Endothelial cell of umbilical vein (primary cell): ENCODE measurements around the gene CCNI. TPM values are rescaled to one million over a fixed set of nuclear protein-coding genes. Genes with fewer than 3 reads are reported as not detected.

Experiments
- BruUV-seq: library from RNA; stranded (reverse); fragments of 400-500 nt; replicated peaks from 2 replicates; lab custom pipeline; 2021; lab: Mats Ljungman, UMichigan
- CTCF ChIA-PET: fragments of 300-600, 350-600 bp; sonication (Branson Sonifier 250); formaldehyde crosslinking; loops from one replicate; lab custom pipeline; 2021; ENCODE audit warnings: antibody characterized with exemption, inconsistent platforms; lab: Charles Lee
- POLR2A ChIA-PET: fragments of 300-600, 350-600 bp; sonication (Branson Sonifier 250); formaldehyde crosslinking; loops from one replicate; lab custom pipeline; 2021; ENCODE audit warnings: antibody characterized with exemption, inconsistent platforms; lab: Charles Lee
- DNase-seq: peaks from one replicate; pipeline ENCODE4 v3.0.0-alpha.2; 2011; ENCODE audit warnings: low read depth, low spot score
- FAIRE-seq: peaks from 2 replicates; lab custom pipeline; 2011; peaks lifted over from hg19 to GRCh38; lab: Jason Lieb, UNC
- H2AFZ ChIP-seq: 2 replicates; pipeline ENCODE4 v1.6.0; 2012; ENCODE audit warnings: low read depth, low read length, control low read depth, inconsistent platforms
- H3K27ac ChIP-seq: 2 replicates; pipeline ENCODE4 v1.5.1; 2011; ENCODE audit warnings: low read depth, mild to moderate bottlenecking, control low read depth, low read length, moderate library complexity; ENCODE audit not compliant: insufficient read depth
- H3K27me3 ChIP-seq, 2 experiments: 2 replicates each; pipeline versions ENCODE4 v1.6.0 to v1.6.1; 2011; ENCODE audit warnings: low read length in 2 of 2, mixed read lengths in 1 of 2; ENCODE audit not compliant: control insufficient read depth in 2 of 2, insufficient read depth in 2 of 2
- H3K36me3 ChIP-seq, 2 experiments: 2 replicates in 1 of 2; 3 replicates in 1 of 2; pipeline ENCODE4 v1.5.1; 2011; ENCODE audit warnings: low read length in 2 of 2, mild to moderate bottlenecking in 1 of 2, moderate library complexity in 1 of 2; ENCODE audit not compliant: control insufficient read depth in 2 of 2, insufficient read depth in 2 of 2; ENCODE audit errors: extremely low read depth in 1 of 2
- H3K4me1 ChIP-seq: 3 replicates; pipeline ENCODE4 v1.5.1; 2011; ENCODE audit warnings: mild to moderate bottlenecking, low read length; ENCODE audit not compliant: control insufficient read depth, insufficient read depth; ENCODE audit errors: extremely low read depth
- H3K4me2 ChIP-seq: 2 replicates; pipeline ENCODE4 v1.6.1; 2011; ENCODE audit warnings: low read length, control low read depth, mixed read lengths; ENCODE audit not compliant: insufficient read depth
- H3K4me3 ChIP-seq, 3 experiments: fragments of 200-600 bp in 1 of 3; sonication (generic), shearing (Covaris generic) in 1 of 3; replicated peaks in 1 of 3; 2 replicates each; pipeline ENCODE4 v1.5.1; 2011 to 2016; ENCODE audit warnings: control low read depth in 3 of 3, low read length in 3 of 3, mild to moderate bottlenecking in 2 of 3, inconsistent platforms in 1 of 3, low read depth in 1 of 3, moderate library complexity in 1 of 3; ENCODE audit not compliant: insufficient read depth in 1 of 3
- H3K79me2 ChIP-seq: 2 replicates; pipeline ENCODE4 v1.6.0; 2012; ENCODE audit warnings: low read length, inconsistent platforms; ENCODE audit not compliant: control insufficient read depth, insufficient read depth
- H3K9ac ChIP-seq: replicated peaks from 2 replicates; pipeline ENCODE3; 2011; ENCODE audit warnings: low read length, control low read depth; ENCODE audit not compliant: insufficient read depth; ENCODE audit errors: extremely low read depth
- H3K9me1 ChIP-seq: replicated peaks from 3 replicates; pipeline ENCODE4 v1.6.0; 2011; ENCODE audit warnings: mild to moderate bottlenecking, low read length; ENCODE audit not compliant: control insufficient read depth, insufficient read depth; ENCODE audit errors: extremely low read depth
- H3K9me3 ChIP-seq: replicated peaks from 2 replicates; pipeline ENCODE4 v1.5.1; 2012; ENCODE audit warnings: low read length, inconsistent platforms; ENCODE audit not compliant: control insufficient read depth, insufficient read depth
- H4K20me1 ChIP-seq: replicated peaks from 2 replicates; pipeline ENCODE3; 2011; ENCODE audit warnings: mild to moderate bottlenecking, low read length; ENCODE audit not compliant: control insufficient read depth, insufficient read depth; ENCODE audit errors: extremely low read depth
- CTCF ChIP-seq, 2 donors: IDR thresholded peaks; 1 replicate in 1 of 2; 2 replicates in 1 of 2; pipeline ENCODE4 v1.5.1; 2011; ENCODE audit warnings: low read length in 2 of 2, mild to moderate bottlenecking in 2 of 2, moderate library complexity in 2 of 2, control low read depth in 1 of 2, inconsistent platforms in 1 of 2, low read depth in 1 of 2; ENCODE audit not compliant: insufficient read depth in 1 of 2; ENCODE audit errors: extremely low read depth in 1 of 2
- EZH2 ChIP-seq: IDR thresholded peaks from 2 replicates; pipeline ENCODE4 v1.6.1; 2012; ENCODE audit warnings: borderline replicate concordance, low read depth, mild to moderate bottlenecking, moderate library complexity, low read length, inconsistent platforms; ENCODE audit not compliant: severe bottlenecking
- FOS ChIP-seq: IDR thresholded peaks from 2 replicates; pipeline ENCODE4 v1.6.1; 2011; ENCODE audit warnings: mild to moderate bottlenecking, low read length, moderate library complexity, borderline replicate concordance; ENCODE audit not compliant: insufficient read depth
- GATA2 ChIP-seq: IDR thresholded peaks from 2 replicates; pipeline ENCODE4 v1.7.0; 2011; ENCODE audit warnings: low read depth, mild to moderate bottlenecking, moderate library complexity, mixed read lengths, low read length; ENCODE audit not compliant: insufficient read length, insufficient read depth
- JUN ChIP-seq: IDR thresholded peaks from 2 replicates; pipeline ENCODE4 v1.6.1; 2011; ENCODE audit warnings: borderline replicate concordance, low read depth; ENCODE audit not compliant: insufficient read length, insufficient read depth
- MAX ChIP-seq: IDR thresholded peaks from 2 replicates; pipeline ENCODE4 v1.6.1; 2011; ENCODE audit not compliant: insufficient read depth, insufficient read length
- MYC ChIP-seq: IDR thresholded peaks from one replicate; pipeline ENCODE4 v1.6.1; 2011; ENCODE audit warnings: mild to moderate bottlenecking, low read depth, low read length
- POLR2A ChIP-seq: IDR thresholded peaks from 2 replicates; pipeline ENCODE4 v1.6.1; 2012; ENCODE audit warnings: low read depth, mild to moderate bottlenecking, control low read depth, low read length
- POLR2AphosphoS5 ChIP-seq: IDR thresholded peaks from 2 replicates; pipeline ENCODE4 v1.6.1; 2012; ENCODE audit warnings: low read depth, mild to moderate bottlenecking, control low read depth, low read length, moderate library complexity; ENCODE audit not compliant: insufficient read depth
- dilution Hi-C: fragments of 300-500 bp; cut with MboI; formaldehyde crosslinking; loops from one replicate; pipeline ENCODE4 v1.15.0; 2019; ENCODE audit warnings: low sequenced_read_pairs; ENCODE audit not compliant: extremely low pct_ligation_motif_present
- intact Hi-C: fragments of 100-400 bp; cut with micrococcal nuclease; formaldehyde crosslinking; loops from one replicate; pipeline ENCODE4 v1.10.0; 2022
- polyA plus RNA-seq, 4 experiments: library from polyadenylated mRNA; depleted of rRNA in 3 of 4; stranded (reverse) in 3 of 4; unstranded in 1 of 4; fragments of >200 nt; gene quantifications; 2 replicates each; pipeline versions ENCODE4 v1.2.1 to v1.2.3, GENCODE V29; 2011 to 2012; ENCODE audit warnings: missing spikeins in 1 of 4
- total RNA-seq: library from RNA; stranded (reverse); gene quantifications from 2 replicates; pipeline ENCODE4 v1.2.3, GENCODE V29; 2021

Gene CCNI
- total and polyA plus RNA-seq, 2 donors (not counting 3 experiments of a cell fraction or from before 2014, with no cell fraction given) = 88.6 to 212 TPM

- Histone ChIP-seq H3K4me1 (no peaks in the 10 kb centered on the region), H3K9me3 (no peaks in the 10 kb centered on the region), H3K4me3 (no peak overlapping the region), H2AFZ (no peak overlapping the region), H4K20me1 (no peaks in the 10 kb centered on the region), H3K9me1 (no peaks in the 10 kb centered on the region), H3K4me2 (no peak overlapping the region), H3K9ac (no peak overlapping the region), H3K27ac (no peak overlapping the region), H3K79me2 (no peaks in the 10 kb centered on the region), H3K27me3 (peaks cover 28 to 36% of the 10 kb centered on the region in 2 experiments), H3K36me3 (no peaks in the 10 kb centered on the region)
- intact Hi-C loops (loop anchor here (5.0 kb wide), 1 partner anchor 81 kb away; no protein-coding TSS in a partner anchor), dilution Hi-C loops (no loop called here)
- no peak for FAIRE-seq
- ChIA-PET CTCF (interaction anchor here (1.3 to 1.5 kb wide), 2 partner anchors 11 to 82 kb away, joined by 5 to 7 read pairs; no protein-coding TSS in a partner anchor), POLR2A (no interaction called here)
- BruUV-seq = no TSS peak
- DNase-seq = no peak
- no peak for TF ChIP-seq POLR2AphosphoS5
- no peak for TF ChIP-seq MAX
- no peak for TF ChIP-seq GATA2
- TF ChIP-seq CTCF (IDR thresholded peaks at IDR 0.05; ENCODE audit: extremely low read depth in 1 of 2, insufficient read depth in 1 of 2, low read depth in 1 of 2, low read length in 2 of 2) = no peak
- no peak for TF ChIP-seq EZH2
- TF ChIP-seq JUN = no peak
- TF ChIP-seq MYC = no peak
- no peak for TF ChIP-seq FOS
- no peak for TF ChIP-seq POLR2A
Measured at GRCh38 chr4:77121736-77122240, 46.0 kb upstream of the CCNI start.
